HG02588 (cell line): ENCODE measurements around the gene HGD.
"Not testable (repeated sequence)": the region's sequence is repeated elsewhere in the genome, so short reads cannot be mapped to it uniquely, and the experiment has no call there.

ENCODE experiments used
- ATAC-seq: cut with Tn5 transposase; IDR thresholded peaks from one replicate; pipeline ENCODE4 v1.9.1; 2021; ENCODE audit warnings: mild to moderate bottlenecking, moderate library complexity; ENCODE audit not compliant: unreplicated experiment

Gene HGD

DNA sequence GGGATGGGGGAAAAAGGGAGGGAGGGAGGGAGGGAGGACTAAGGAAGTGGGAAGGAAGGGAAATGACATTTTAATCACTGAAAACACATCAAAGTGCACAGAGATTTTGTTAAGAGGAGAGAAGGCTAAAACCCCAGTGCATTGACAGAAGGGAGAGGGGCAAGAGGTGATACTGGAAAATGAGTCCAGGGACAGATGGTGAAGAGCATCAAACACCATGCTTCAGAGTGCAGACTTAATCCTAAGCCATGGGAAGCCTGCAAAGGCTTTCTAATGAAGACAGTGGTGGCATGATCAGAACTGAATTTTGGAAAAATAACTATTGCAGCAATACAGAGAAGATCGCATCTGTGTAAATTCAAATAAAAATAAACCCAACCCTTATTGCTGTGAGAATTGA lies 41.8 kb downstream of the HGD start:
- no peak for ATAC-seq

DNA sequence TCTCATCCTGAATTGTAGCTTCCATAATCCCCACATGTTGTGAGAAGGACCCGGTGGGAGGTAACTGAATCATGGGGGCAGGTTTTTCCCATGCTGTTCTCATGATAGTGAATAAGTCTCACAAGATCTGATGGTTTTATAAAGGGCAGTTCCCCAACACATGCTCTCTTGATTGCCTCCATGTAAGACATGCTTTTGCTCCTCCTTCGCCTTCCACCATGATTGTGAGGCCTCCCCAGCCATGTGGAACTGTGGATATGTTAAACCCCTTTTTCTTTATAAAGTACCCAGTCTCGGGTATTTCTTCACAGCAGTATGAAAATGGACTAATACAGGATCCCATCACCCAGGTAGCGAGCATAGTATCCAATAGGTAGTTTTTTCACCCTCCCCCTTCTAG lies 43.2 kb downstream of the HGD start:
- ATAC-seq: not testable (repeated sequence)

DNA sequence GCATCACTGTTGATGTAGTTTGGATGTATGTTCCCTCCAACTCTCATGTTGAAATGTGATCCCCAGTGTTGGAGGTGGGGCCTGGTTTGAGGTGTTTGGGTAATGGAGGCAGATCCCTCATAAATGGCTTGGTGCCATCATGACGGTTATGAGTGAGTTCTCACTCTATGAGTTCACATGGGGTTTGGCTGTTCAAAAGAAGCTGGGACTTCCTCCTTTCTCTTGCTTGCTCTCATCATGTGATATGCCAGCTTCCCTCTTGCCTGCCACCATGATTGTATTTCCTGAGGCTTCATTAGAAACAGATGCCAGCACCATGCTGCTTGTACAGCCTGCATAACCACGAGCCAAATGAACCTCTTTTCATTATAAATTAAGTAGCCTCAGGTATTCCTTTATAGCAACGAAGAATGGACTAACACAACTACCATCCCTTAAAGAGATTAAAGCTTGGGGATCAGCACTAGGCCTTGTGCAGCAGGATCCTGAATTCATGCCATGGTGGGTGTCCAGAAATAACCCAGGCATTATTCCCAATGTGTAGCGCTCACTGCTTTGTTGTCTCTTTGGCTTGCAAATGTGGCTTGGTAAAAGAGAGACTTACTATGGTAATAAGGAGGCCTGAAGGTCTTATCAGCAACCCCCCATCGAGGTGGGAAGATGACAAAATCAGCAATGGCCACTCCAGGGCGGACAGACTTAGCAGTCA lies 44.0 kb downstream of the HGD start:
- ATAC-seq: no peak

DNA sequence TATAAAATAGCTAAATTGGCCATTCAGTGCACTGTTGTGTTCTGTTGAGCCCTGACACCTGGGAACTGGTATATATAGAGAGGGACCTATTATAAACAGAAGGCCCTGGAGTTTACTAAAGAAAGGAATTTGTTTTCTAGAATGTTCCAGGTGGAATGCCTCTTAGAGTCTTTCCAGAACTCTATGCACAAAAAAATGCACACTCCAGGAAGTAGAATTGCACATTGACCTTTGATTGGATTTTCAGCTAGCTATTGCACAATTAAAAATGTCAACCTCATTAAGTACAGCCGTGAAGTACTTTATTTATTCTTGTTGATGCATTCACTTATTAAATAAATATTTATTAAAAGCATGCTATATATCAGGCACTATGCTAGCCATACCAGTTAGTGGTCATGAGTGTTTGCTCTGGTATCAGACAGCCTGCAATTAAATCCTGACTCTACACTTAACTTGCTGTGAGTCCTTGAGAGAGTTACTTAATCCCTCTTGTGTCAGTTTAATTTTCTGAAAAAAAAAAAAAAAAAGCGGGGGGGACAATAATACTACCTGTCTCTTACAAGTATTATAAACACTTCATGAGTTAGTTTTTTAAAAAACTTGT lies 45.1 kb downstream of the HGD start:
- ATAC-seq: no peak

DNA sequence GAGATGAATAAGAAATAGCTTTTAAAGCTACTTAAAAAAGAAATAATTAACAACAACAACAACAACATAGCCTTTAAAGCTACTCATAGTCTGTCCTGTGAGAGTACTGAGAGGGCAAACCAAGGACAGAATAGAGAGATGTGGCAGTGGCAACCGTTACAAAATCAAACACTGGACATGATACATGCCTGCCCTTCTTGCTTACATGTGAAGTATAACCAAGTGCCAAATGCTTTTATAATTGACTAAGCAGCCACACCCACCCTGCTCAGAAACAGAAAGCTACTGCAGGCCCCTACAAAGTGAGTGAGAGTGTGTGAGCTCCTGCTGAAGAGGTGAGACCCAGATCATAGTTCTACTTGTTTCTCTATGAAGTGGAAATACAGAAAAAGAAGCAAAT lies 47.5 kb downstream of the HGD start:
- ATAC-seq: no peak

DNA sequence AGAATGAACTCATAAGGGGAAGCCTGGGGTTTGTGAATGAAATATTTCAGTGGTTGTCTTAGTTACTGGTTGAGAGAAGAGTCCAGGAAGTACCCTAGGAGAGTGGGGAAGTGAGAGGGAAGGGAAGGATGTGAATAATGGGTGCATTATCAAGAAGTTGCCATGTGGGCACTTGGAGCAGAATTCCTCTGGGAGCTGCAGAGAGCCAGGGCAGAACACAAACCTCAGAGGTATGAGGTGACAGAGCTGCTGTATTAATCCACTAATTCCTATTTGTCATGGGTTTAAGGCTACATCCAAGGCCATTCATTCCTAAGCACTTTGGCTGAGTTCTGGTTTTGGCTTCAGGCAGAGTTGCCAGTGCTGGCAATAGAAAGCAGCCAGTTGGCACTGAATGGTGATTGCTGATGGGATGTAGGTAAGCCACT lies 56.9 kb downstream of the HGD start:
- no peak for ATAC-seq

DNA sequence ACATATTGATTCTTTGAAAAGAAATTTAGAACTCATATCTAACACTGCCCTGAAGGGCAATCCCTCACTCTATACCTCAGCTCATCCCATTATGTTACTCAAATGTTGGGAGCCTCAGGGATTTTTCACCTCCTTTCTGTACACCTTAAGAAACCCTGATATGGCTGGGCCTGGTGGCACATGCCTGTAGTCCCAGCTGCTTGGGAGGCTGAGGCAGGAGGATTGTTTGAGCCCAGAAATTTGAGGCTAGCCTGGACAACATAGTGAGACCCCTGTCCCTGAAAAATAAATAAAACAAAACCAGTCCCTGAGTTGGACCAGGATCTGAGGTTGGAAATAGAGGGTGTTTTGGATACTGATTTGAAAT lies 58.3 kb downstream of the HGD start:
- no peak for ATAC-seq

DNA sequence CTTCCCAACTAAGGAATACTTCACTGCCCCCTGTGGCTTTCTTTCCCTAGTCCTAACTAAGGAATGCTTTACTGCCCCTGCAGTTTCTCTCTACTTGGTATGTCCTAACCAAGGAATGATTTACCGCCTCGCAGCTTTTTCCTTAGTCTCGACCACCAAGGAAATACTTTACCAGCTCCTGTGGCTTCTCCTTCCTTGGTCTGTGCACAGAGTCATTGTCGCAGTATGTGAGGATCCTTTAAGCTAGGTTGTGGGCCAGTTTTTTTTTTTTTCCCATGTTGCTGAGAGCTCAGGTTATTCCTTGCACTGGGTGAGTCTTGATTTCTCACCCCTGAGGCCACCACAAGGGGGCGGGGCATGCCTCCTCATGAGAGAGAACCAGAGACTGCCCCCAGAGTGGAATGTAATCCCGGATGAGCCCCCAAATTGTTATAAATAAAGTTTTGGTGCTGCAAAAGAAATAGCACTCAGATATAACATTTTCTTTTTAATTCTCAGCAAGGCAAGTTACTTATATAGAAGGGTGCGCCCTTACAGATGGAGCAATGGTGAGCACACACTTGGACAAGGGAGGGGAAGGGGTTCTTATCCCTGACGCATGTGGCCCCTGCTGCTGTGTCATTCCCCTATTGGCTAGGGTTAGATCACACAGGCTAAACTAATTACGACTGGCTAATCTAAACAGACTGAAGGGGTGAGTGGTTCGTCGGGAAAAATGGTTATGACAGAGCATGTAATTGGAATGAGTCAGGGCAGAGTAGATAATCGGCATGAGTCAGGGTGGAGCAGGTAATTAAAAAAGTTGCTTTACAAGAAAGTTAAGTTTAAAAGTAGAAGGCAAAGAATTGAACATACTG lies 58.9 kb downstream of the HGD start:
- ATAC-seq: no peak

DNA sequence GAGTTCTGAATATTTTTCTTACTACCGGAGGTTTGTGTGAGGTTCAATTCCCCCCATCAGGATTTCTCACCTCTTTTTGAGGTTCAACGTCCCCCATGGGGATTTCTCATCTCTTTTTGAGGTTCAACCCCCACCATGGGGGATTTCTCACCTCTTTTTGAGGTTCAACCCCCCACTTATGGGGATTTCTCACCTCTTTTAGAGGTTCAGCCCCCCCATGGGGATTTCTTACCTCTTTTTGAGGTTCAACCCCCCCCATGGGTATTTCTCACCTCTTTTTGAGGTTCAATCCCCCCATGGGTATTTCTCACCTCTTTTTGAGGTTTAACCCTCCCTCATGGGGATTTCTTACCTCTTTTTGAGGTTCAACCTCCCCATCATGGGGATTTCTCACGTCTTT lies 59.6 kb downstream of the HGD start:
- no peak for ATAC-seq

DNA sequence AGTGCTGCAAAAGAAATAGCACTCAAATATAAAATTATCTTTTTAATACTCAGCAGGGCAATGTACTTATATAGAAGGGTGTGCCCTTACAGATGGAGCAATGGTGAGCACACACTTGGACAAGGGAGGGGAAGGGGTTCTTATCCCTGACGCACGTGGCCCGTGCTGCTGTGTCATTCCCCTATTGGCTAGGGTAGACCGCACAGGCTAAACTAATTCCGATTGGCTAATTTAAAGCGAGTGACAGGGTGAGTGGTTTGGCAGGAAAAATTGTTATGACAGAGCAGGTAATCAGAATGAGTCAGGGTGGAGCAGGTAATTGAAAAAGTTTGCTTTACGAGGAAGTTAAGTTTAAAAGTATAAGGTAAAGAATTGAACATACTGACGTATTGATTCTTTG lies 65.3 kb downstream of the HGD start:
- not testable (repeated sequence) for ATAC-seq

DNA sequence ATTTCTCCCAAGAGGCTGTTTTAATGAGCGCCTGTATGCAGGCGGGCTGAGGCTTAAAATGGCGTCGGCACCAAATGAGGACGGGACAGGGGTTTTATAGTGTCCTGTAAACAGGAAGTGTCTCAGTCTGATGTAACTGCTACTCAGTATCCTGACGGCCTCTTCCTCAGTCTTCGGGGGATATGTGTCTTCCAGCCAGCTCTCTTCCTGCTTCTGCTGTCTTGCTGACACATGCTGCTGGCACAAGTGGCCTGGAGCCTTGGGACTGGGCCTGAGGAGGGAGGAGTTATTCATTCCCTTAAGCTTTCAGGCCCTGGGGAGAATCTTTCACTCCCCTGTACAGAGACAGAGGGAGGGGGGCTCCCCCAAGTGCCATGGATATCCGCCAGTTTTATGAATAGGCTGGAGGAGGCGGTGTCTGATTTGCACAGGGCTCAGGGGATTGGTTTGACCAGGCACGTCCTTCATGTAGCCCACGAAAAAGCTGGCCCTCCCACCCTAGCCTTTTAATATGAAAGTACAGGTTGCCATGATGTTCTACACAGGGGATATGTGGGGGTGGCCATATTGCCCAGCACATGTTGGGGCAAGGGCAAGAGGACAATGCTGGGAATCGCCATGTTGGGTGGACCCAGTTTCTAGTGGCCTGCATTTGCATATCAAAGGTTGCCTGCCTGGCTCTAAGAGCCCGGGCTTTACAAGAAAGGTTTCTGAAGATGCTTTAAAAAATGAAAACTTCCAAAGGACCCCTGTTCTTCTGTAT lies 66.0 kb downstream of the HGD start:
- ATAC-seq: no peak

DNA sequence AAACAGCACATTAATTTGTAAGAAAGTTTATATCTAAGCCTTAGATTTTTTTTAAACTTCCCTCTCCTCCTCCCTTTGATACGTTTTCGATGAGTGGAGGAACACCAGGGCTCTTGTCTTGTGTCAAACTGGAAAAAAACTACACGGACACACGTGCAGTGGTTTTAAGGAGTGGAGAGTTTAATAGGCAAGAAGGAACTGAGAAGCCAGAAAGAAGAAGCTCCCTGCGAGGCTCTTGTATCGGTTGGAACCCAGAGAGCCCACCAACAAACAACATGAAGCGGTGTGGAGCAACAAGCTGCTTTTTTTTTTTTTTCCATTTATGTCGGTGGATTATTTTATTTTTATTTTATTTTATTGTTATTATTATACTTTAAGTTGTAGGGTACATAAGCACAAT lies 67.3 kb downstream of the HGD start:
- ATAC-seq: no peak

DNA sequence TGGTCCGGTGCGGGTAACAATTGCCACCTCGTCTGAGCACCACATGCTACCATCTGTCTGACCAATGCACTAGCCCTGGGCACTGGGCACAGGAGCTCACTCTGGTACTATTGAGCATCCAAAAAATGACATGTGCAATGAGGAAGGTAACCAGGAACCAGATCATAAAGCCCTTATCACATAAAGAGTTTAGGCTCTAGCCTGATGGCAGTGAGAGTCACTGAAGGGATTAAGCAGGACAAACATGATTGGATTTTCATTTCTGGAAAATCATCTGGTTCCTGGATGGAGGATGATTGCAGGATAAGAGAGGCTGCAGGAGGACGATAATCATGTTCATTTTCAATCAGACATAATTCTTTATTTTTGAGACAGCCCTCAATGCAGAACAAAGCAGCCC lies 73.5 kb downstream of the HGD start:
- ATAC-seq: no peak

DNA sequence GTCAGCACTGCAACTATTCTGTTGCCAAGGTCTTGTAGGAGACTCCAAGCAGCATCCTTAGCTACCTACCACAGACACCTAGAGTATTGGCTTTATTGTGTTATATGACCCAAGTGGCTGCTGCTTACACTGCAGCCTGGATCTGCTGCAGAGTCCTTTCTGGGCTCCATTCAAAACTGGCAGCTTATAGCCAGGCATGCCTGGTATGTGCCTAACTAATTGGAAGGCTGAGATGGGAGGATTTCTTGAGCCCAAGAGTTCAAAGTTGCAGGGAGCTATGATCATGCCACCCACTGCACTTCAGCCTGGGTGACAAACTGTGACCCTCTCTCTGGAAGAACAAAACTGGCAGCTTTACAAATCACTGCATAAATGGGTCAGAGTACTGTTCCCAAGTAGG lies 77.3 kb downstream of the HGD start:
- ATAC-seq: no peak

DNA sequence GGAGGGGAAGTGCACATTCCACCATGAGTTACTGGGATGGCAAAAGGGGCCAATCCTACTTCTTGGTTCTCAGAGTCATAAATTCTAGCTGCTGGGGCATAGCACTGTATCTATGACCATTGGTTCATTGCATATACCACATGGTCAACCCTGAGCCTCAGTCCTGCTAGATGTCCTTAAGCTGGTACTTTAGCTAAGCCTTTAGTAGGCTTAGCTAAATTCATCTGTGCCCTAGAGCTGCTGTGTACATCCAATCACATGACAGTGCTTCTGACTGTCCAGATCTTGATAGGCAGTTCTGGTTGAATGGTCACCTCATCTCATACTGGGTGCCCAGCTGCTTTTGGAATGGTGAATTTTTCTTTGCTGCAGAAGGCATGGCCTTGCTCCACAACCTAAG lies 77.7 kb downstream of the HGD start:
- no peak for ATAC-seq

DNA sequence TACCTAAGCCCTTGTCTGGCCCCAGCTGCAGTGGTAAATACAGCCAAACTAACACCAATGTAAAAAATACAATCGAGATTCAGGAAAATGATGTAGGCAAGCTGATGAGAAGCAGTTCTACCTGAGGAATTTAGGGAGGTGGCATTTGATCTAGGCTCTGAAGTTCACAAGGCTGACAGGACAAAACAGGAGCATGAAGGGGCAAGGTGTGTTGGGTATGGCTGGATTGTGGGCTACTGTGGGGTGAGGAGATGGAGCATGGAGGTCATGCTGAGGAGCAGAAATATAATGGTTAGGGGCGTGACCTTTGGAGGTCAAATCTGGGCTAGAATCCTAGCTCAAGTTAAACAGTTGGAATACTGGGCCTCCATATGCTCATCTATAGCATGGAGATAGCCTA lies 79.4 kb downstream of the HGD start:
- ATAC-seq: no peak

DNA sequence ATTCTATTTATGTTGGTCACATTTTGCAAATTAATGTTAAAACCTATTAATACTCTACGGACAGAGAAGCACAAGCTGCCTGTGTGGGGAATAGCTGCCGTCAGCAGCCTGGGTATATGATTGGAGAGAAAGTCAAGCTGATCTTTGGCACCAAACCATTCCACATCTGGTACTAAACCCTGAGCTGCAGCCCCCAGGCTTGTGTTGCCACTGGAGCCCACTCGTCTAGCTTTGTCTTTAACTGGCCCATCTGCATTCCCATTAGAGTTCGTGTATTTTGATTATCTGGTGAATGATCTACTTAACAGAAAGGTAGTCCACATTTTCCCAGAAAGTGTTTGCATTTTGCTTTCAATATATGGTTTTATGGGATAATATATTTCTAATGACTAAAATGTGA lies 80.5 kb downstream of the HGD start:
- ATAC-seq: no peak

DNA sequence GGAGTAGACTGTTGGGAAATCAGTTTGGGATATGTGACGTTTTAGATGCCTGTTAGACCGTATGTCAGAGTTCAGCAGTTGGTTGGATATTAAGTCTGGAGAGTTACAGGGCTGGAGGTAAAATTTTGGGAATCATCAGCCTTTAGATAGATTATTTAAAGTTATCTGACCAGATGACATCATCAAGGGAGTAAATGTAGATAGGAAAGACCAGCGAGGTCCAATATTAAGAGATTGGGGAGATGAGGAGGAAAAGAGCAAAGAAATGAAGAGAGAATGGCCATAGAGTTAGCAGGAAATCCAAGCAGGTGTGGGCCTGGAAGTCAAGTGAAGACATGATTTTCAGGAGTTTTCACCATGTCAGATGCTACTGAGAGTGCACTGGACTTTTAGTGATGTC lies 82.8 kb downstream of the HGD start:
- ATAC-seq: no peak

DNA sequence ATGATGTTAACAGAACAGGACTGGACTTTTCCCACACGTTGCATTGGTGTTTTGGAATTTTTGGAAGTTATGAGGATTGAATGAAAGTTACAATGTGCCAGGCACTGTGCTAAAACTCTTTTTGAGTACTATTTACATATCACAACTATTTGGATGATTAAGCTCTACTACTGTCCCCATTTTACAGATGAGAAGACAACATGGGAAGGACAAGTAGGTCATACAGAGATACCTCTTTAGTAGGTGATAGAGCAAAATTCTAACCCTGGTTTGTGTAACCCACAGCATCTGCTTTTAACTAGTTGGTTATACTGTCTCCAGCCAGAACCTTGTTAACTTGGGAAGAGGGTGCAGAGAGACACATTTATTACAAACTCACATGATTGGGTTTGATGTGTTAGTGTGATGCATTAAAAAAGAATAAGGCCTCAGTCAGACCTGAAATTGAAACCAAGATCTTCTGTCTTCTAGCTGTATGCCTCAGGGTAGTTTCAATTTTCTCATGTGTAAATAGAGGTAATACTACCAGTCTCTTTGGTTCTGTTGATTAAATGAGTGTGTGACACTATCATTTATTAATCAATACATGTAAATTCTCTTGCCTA lies 84.5 kb downstream of the HGD start:
- ATAC-seq: peak; percentile 31

DNA sequence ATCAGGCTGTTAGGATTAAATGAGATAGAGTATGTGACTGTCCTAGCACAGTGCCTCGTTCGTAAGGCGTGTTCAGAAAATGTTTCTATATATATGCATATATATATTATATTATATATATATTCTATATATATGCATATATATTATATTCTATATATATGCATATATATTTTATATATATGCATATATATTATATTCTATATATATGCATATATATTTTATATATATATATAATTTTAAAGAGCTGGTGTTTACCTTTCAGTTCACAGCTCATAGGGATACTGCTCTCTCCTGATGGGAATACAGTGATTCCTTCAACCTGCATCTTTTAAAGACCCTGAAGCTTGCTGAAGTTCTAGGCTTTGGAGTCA lies 85.2 kb downstream of the HGD start:
- no peak for ATAC-seq
